ENCODE results near the gene FALEC. TPM values are rescaled to one million over a fixed set of nuclear protein-coding genes. Genes with fewer than 3 reads are reported as not detected.

Gene FALEC
- total and polyA plus RNA-seq, 9 of the 15 experiments (the other 6 are each of a cell fraction or from before 2014, with no cell fraction given): 0.15 to 1.8 (median 0.53) TPM; not detected in 5

DNA sequence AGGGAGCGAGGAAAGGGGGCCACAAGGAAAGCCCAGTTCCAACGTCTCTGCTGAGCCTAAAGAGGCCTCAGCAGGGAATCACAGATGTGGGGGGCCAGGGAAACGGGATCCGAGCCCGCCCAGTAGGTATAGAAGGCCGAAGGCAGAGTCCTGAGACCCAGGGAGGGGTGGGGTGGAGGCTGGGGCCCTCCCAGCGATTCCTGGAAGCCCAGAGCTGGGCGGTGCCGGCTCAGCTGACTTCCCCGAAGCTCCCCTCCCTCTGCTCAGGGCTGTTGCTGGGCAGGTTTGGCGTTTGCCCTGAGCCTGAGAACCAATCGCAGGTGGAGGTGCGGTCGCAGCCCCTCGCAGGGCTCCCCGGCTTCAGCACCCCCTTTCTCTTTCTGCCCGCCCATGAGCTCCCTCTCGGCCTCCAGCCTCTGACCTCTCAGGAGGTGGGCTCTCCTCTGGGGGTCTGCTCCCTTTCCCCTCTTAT is 46.5 kb downstream of the FALEC start (continued):
- TF ChIP-seq FOXA3 (CRISPR knock-in tag; conservative IDR thresholded peaks at IDR 0.05 in 1 of 2, IDR thresholded peaks at IDR 0.05 in 1 of 2): no peak
- no peak for TF ChIP-seq RHOXF2B (CRISPR knock-in tag; conservative IDR thresholded peaks at IDR 0.05)
- no peak for TF ChIP-seq ZNF347 (CRISPR knock-in tag; IDR thresholded peaks at IDR 0.05; ENCODE audit: low read depth)
- no peak for TF ChIP-seq PHF20 (IDR thresholded peaks at IDR 0.05; ENCODE audit: partially characterized antibody)
- TF ChIP-seq NCOA1 (IDR thresholded peaks at IDR 0.05; ENCODE audit: low read depth): no peak
- TF ChIP-seq, protein P1, sequence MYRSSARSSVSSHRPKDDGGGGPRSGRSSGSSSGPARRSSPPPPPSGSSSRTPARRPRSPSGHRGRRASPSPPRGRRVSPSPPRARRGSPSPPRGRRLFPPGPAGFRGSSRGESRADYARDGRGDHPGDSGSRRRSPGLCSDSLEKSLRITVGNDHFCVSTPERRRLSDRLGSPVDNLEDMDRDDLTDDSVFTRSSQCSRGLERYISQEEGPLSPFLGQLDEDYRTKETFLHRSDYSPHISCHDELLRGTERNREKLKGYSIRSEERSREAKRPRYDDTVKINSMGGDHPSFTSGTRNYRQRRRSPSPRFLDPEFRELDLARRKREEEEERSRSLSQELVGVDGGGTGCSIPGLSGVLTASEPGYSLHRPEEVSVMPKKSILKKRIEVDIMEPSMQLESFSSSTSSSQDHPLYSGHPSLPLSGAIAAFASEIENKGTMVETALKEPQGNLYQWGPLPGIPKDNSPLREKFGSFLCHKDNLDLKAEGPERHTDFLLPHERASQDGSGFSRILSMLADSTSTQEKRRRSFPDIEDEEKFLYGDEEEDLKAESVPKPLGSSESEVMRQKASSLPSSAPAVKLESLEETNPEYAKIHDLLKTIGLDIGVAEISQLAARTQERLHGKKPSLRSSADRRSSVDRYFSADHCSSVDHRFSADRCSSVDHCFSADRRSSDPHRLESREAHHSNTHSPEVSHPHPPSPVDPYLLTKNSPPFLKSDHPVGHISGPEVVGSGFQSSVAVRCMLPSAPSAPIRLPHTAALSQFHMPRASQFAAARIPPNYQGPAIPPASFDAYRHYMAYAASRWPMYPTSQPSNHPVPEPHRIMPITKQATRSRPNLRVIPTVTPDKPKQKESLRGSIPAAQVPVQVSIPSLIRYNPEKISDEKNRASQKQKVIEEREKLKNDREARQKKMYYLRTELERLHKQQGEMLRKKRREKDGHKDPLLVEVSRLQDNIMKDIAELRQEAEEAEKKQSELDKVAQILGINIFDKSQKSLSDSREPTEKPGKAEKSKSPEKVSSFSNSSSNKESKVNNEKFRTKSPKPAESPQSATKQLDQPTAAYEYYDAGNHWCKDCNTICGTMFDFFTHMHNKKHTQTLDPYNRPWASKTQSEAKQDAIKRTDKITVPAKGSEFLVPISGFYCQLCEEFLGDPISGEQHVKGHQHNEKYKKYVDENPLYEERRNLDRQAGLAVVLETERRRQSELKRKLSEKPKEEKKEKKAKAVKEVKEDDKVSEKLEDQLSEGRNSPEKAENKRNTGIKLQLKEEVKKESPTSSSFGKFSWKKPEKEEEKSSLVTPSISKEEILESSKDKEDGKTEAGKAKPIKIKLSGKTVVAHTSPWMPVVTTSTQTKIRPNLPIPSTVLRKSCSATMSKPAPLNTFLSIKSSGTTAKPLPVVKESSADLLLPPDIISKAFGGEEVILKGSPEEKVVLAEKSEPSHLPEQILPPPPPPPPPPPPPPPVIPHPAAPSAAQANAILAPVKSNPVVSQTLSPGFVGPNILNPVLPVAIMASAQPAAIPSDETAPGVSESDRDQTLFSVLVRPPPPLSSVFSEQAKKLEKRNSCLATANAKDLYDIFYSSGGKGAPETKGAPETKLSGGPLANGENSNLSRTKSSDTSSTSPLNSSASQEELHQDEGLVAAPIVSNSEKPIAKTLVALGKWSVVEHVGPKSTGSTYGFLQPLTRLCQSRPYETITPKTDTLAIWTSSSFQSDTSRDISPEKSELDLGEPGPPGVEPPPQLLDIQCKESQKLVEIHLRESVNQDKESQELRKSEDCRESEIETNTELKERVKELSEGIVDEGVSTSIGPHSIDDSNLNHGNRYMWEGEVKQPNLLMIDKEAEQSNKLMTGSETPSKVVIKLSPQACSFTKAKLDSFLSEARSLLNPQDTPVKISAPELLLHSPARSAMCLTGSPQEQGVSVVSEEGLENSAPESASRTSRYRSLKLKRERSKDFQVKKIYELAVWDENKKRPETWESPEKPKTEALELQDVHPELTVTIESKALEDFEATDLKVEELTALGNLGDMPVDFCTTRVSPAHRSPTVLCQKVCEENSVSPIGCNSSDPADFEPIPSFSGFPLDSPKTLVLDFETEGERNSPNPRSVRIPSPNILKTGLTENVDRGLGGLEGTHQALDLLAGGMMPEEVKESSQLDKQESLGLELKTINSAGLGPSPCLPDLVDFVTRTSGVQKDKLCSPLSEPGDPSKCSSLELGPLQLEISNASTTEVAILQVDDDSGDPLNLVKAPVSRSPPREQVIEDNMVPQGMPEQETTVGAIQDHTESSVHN (IDR thresholded peaks at IDR 0.05; ENCODE audit: borderline replicate concordance in 1 of 2, low read depth in 1 of 2): peak in 1 of 2 experiments; percentile 45; a peak in 2 of 4 replicates
- TF ChIP-seq KDM5B (IDR thresholded peaks at IDR 0.05; ENCODE audit: insufficient replicate concordance, low read depth, low read length): no peak
- TF ChIP-seq, protein P2, sequence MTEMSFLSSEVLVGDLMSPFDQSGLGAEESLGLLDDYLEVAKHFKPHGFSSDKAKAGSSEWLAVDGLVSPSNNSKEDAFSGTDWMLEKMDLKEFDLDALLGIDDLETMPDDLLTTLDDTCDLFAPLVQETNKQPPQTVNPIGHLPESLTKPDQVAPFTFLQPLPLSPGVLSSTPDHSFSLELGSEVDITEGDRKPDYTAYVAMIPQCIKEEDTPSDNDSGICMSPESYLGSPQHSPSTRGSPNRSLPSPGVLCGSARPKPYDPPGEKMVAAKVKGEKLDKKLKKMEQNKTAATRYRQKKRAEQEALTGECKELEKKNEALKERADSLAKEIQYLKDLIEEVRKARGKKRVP (CRISPR knock-in tag; IDR thresholded peaks at IDR 0.05): no peak
- TF ChIP-seq SIN3B (IDR thresholded peaks at IDR 0.05; ENCODE audit: low read depth): no peak
- no peak; the same call in 1 of the 2 replicates for TF ChIP-seq SMARCA4 (IDR thresholded peaks at IDR 0.05)
- TF ChIP-seq ERF (CRISPR knock-in tag; IDR thresholded peaks at IDR 0.05): peak; percentile 23; the same call in 1 of the 2 replicates
- TF ChIP-seq ZNF253 (CRISPR knock-in tag; conservative IDR thresholded peaks at IDR 0.05): no peak
- TF ChIP-seq, protein P3, sequence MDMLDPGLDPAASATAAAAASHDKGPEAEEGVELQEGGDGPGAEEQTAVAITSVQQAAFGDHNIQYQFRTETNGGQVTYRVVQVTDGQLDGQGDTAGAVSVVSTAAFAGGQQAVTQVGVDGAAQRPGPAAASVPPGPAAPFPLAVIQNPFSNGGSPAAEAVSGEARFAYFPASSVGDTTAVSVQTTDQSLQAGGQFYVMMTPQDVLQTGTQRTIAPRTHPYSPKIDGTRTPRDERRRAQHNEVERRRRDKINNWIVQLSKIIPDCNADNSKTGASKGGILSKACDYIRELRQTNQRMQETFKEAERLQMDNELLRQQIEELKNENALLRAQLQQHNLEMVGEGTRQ (CRISPR knock-in tag; IDR thresholded peaks at IDR 0.05): peak; percentile 43
- no peak for TF ChIP-seq DNMT1 (IDR thresholded peaks at IDR 0.05)
- peak; percentile 88 for TF ChIP-seq HMGN3 (IDR thresholded peaks at IDR 0.05; ENCODE audit: borderline replicate concordance, extremely low read depth, insufficient read length, low read depth, low read length)
- TF ChIP-seq TCFL5 (CRISPR knock-in tag; conservative IDR thresholded peaks at IDR 0.05): no peak
- no peak for TF ChIP-seq ZNF668 (CRISPR knock-in tag; IDR thresholded peaks at IDR 0.05)
- TF ChIP-seq ELF1 (tag; IDR thresholded peaks at IDR 0.05): no peak
- TF ChIP-seq EP300 (IDR thresholded peaks at IDR 0.05; ENCODE audit: low read length): 0 out of 2 replicates have a peak, but pooled peaks have one; percentile 35

Data from K562 (cell line).